HepG2 (cell line): Measurements from ENCODE around the gene PEPD. TPM values are rescaled to one million over a fixed set of nuclear protein-coding genes. Genes with fewer than 3 reads are reported as not detected.

Source experiments
- ATAC-seq: fragments of 200-7000 bp; cut with Tn5 transposase; 3 replicates; pipeline ENCODE4 v1.9.1; 2020; ENCODE audit warnings: mild to moderate bottlenecking, moderate library complexity
- BruUV-seq: library from RNA; stranded (reverse); fragments of 400-500 nt; replicated peaks from 2 replicates; lab custom pipeline; 2021; lab: Mats Ljungman, UMichigan
- CTCF ChIA-PET: fragments of 300-600 bp; formaldehyde crosslinking; extraction: SDS; loops from one replicate; lab custom pipeline; 2021; ENCODE audit warnings: low total read pairs, inconsistent platforms, low intra/inter-chr PET ratio; lab: Yijun Ruan, JAX
- POLR2A ChIA-PET: fragments of 350-600 bp; sonication (Branson Sonifier 250); formaldehyde crosslinking; loops from one replicate; lab custom pipeline; 2020; ENCODE audit warnings: antibody characterized with exemption, inconsistent platforms; lab: Yijun Ruan, JAX
- DNase-seq: peaks from one replicate; pipeline ENCODE4 v3.0.0-alpha.2; 2015; ENCODE audit warnings: low spot score
- FAIRE-seq: peaks from 3 replicates; lab custom pipeline; 2011; peaks lifted over from hg19 to GRCh38; lab: Jason Lieb, UNC
- H2AFZ ChIP-seq: one replicate; pipeline ENCODE4 v1.6.1; 2011; ENCODE audit warnings: low read length, inconsistent platforms
- H3K27ac ChIP-seq: fragments of 300-600 bp; 3 replicates; pipeline ENCODE4 v1.8.0; 2011; ENCODE audit warnings: mixed run types, mild to moderate bottlenecking, mixed read lengths, low read length, inconsistent platforms; ENCODE audit not compliant: insufficient read depth; ENCODE audit errors: extremely low read length
- H3K27me3 ChIP-seq, 2 experiments: fragments of 200-600 bp in 1 of 2; 2 replicates in 1 of 2; 3 replicates in 1 of 2; pipeline versions ENCODE4 v1.6.0 to v1.8.0; 2011; ENCODE audit warnings: low read length in 2 of 2, mild to moderate bottlenecking in 2 of 2, moderate library complexity in 2 of 2, inconsistent platforms in 1 of 2; ENCODE audit not compliant: insufficient read depth in 2 of 2, control insufficient read depth in 1 of 2
- H3K36me3 ChIP-seq, 2 experiments: fragments of 200-600 bp in 1 of 2; replicated peaks in 1 of 2; 2 replicates in 1 of 2; 3 replicates in 1 of 2; pipeline versions ENCODE4 v1.5.1 to v1.8.0; 2011; ENCODE audit warnings: low read length in 2 of 2, inconsistent platforms in 1 of 2; ENCODE audit not compliant: insufficient read depth in 2 of 2, control insufficient read depth in 1 of 2
- H3K4me1 ChIP-seq: 2 replicates; pipeline ENCODE4 v1.5.1; 2012; ENCODE audit warnings: low read length, inconsistent platforms; ENCODE audit not compliant: insufficient read depth
- H3K4me2 ChIP-seq: 2 replicates; pipeline ENCODE4 v1.6.0; 2011; ENCODE audit warnings: low read depth, low read length, inconsistent platforms
- H3K4me3 ChIP-seq, 3 experiments: fragments of 200-600 bp in 1 of 3; sonication (generic), shearing (Covaris generic) in 1 of 3; replicated peaks in 1 of 3; 2 replicates each; pipeline ENCODE4 v1.5.1; 2011 to 2016; ENCODE audit warnings: low read length in 3 of 3, inconsistent platforms in 2 of 3, low read depth in 2 of 3, mild to moderate bottlenecking in 2 of 3, control low read depth in 1 of 3, mixed read lengths in 1 of 3; ENCODE audit not compliant: insufficient read depth in 1 of 3
- H3K79me2 ChIP-seq: one replicate; pipeline ENCODE4 v1.6.1; 2011; ENCODE audit warnings: low read length, inconsistent platforms; ENCODE audit not compliant: insufficient read depth
- H3K9ac ChIP-seq: 2 replicates; pipeline ENCODE4 v1.6.0; 2011; ENCODE audit warnings: mild to moderate bottlenecking, low read depth, low read length, inconsistent platforms; ENCODE audit not compliant: insufficient read depth
- H3K9me3 ChIP-seq: 2 replicates; pipeline ENCODE4 v1.5.1; 2012; ENCODE audit warnings: mild to moderate bottlenecking, low read length
- H4K20me1 ChIP-seq: 2 replicates; pipeline ENCODE4 v1.6.0; 2011; ENCODE audit warnings: inconsistent platforms, mild to moderate bottlenecking, low read length, moderate library complexity; ENCODE audit not compliant: insufficient read depth
- FOXK2 ChIP-seq: fragments of 450-650 bp; IDR thresholded peaks from 2 replicates; pipeline ENCODE4 v1.6.1; 2016
- IRF2 ChIP-seq: IDR thresholded peaks from 2 replicates; pipeline ENCODE4 v1.6.1; 2018; ENCODE audit warnings: missing genetic modification reagents, missing compliant biosample characterization
- SMYD3 ChIP-seq: sonication (generic); formaldehyde crosslinking; IDR thresholded peaks from 2 replicates; pipeline ENCODE4 v1.8.1; 2023; ENCODE audit warnings: mild to moderate bottlenecking, missing genetic modification reagents
- STAT5B ChIP-seq: sonication (generic); formaldehyde crosslinking; IDR thresholded peaks from 2 replicates; pipeline ENCODE4 v1.4.0; 2020; ENCODE audit warnings: missing genetic modification reagents
- TOPORS ChIP-seq: sonication (generic); formaldehyde crosslinking; IDR thresholded peaks from 2 replicates; pipeline ENCODE4 v1.8.0; 2023; ENCODE audit warnings: mild to moderate bottlenecking, missing genetic modification reagents
- U2AF1 ChIP-seq: fragments of 200-400 bp; formaldehyde crosslinking; optimal IDR thresholded peaks from 2 replicates; pipeline ENCODE3; 2017; ENCODE audit warnings: mild to moderate bottlenecking, low read depth, low read length
- ZNF205 ChIP-seq: IDR thresholded peaks from 2 replicates; pipeline ENCODE4 v1.6.1; 2018; ENCODE audit warnings: missing biosample characterization, missing genetic modification reagents
- ZNF235 ChIP-seq: sonication (generic); formaldehyde crosslinking; IDR thresholded peaks from 2 replicates; pipeline ENCODE4 v1.8.1; 2023; ENCODE audit warnings: mild to moderate bottlenecking, missing genetic modification reagents, borderline replicate concordance
- ZNF670 ChIP-seq: sonication (generic); formaldehyde crosslinking; IDR thresholded peaks from 2 replicates; pipeline ENCODE4 v1.8.0; 2022; ENCODE audit warnings: mild to moderate bottlenecking, missing genetic modification reagents, borderline replicate concordance
- ZNF782 ChIP-seq: sonication (generic); formaldehyde crosslinking; IDR thresholded peaks from 2 replicates; pipeline ENCODE4 v1.4.0; 2020; ENCODE audit warnings: missing genetic modification reagents, mild to moderate bottlenecking, borderline replicate concordance
- WGBS: methylation state at CpG from one replicate; pipeline ENCODE4 v1.1.6; 2017; ENCODE audit warnings: low lambda C conversion rate; 5-methylcytosine and 5-hydroxymethylcytosine counted together
- in situ Hi-C: cut with HindIII; loops from 2 replicates; pipeline ENCODE4 v1.10.0; 2017; ENCODE audit warnings: low pct_unique_long_range_greater_than_20kb; ENCODE audit not compliant: extremely low pct_ligation_motif_present
- intact Hi-C: fragments of 100-400 bp; cut with micrococcal nuclease; formaldehyde crosslinking; loops from one replicate; pipeline ENCODE4 v1.10.0; 2022; ENCODE audit not compliant: unreplicated experiment
- polyA plus RNA-seq, 8 experiments: library from polyadenylated mRNA; depleted of rRNA in 3 of 8; stranded (reverse) in 7 of 8; unstranded in 1 of 8; fragments of >200 nt; fragmentation: Illumina TruSeq in 4 of 8; extraction: Trizol in 4 of 8; gene quantifications; 2 replicates each; pipeline versions ENCODE4 v1.2.1 to v1.2.3, GENCODE V29; 2011 to 2016; ENCODE audit warnings: low read depth in 4 of 8, missing spikeins in 1 of 8, mixed read lengths in 1 of 8; ENCODE audit not compliant: insufficient read depth in 1 of 8
- total RNA-seq, 5 experiments: library from RNA; depleted of rRNA; stranded (reverse); fragments of >200 nt; fragmentation: Illumina TruSeq; extraction: Trizol; gene quantifications; 2 replicates each; pipeline ENCODE4 v1.2.3, GENCODE V29; 2016; ENCODE audit warnings: low read depth in 1 of 5

PEPD gene
- total and polyA plus RNA-seq, 2 of the 13 experiments (the other 11 are each of a cell fraction or from before 2014, with no cell fraction given): 60.7 to 75.1 TPM

DNA sequence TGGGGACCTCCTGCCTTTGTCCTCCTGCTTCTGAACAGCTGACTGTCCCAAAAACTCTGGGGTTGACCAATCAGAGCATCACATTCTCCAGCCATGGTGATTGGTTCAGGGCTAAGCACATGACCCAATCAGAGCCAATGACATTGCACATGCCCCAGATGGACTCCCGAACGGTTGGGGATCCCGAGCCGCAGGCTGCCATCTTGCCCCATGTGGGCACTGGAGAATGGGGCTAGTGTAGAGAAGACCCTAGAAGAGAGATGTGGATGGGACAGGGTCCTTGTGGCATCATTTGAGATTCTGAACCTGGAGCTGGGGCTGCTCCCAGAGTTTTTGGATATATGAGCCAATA is 31.3 kb upstream of the PEPD start:
- H3K36me3 ChIP-seq: no peaks in the 10 kb centered on the region
- TF ChIP-seq IRF2 (CRISPR knock-in tag) (no peak), ZNF782 (CRISPR knock-in tag) (no peak), SMYD3 (CRISPR knock-in tag) (no peak)
- WGBS: 66% methylated on average over 4 of the region's 4 CpGs
- peaks cover 2 to 22% of the 10 kb centered on the region in 2 experiments; a peak in 4 of 5 replicates for H3K27me3 ChIP-seq
- CTCF ChIA-PET: no interaction called here
- H3K4me3 ChIP-seq: no peak overlapping the region
- no peak for DNase-seq
- intact Hi-C loops: no loop called here
- no peaks in the 10 kb centered on the region for H3K79me2 ChIP-seq
- no peak overlapping the region for H3K4me2 ChIP-seq
- H2AFZ ChIP-seq: no peak overlapping the region
- H3K9me3 ChIP-seq: no peaks in the 10 kb centered on the region
- no peak overlapping the region for H3K27ac ChIP-seq
- no peak for ATAC-seq
- no peak for FAIRE-seq
- no peak overlapping the region for H3K9ac ChIP-seq
- no TSS peak for BruUV-seq
- H4K20me1 ChIP-seq: no peaks in the 10 kb centered on the region
- POLR2A ChIA-PET: no interaction called here
- in situ Hi-C loops: no loop called here
- H3K4me1 ChIP-seq: no peaks in the 10 kb centered on the region

DNA sequence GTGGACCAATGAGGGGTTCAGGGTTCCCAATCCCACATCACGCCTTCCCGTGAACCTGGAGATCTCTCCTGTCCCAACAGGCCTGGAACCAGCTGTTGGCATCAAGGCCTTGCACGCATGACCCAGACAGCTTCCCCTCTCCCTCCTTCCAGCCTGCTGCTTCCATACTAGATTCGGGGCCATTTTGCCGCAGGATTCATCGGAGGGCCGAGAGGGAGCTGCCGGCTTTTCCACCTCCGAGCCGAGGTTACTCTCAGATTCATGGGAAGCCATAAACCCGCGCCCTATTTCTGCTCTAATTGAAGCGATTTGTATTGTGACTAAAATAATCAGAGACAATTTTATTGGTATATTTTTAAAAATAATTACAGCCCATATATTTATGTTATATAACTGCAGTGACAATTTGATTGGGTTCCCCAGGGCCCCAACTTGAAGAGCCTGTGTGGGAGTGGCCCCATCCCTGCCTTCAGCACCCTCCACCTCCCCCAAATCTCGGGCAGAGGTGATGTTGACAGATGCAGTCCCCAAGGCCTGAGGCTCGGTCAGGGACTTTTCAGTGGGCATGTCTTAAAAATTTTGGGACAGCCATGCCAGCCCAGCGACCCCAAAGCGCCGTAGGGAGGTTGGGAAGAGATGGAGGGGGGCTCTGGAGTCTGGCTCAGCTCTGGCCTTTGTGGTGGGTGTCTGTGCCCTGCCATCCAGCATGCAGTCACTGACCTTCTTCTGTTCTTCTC is 30.8 kb upstream of the PEPD start:
- H3K9me3 ChIP-seq: no peaks in the 10 kb centered on the region
- no peaks in the 10 kb centered on the region for H4K20me1 ChIP-seq
- H3K36me3 ChIP-seq: no peaks in the 10 kb centered on the region
- no peak for FAIRE-seq
- no peak overlapping the region for H3K4me3 ChIP-seq
- BruUV-seq: no TSS peak
- ATAC-seq: no peak
- ChIA-PET CTCF (no interaction called here), POLR2A (no interaction called here)
- no peak for DNase-seq
- H3K9ac ChIP-seq: no peak overlapping the region
- no peak overlapping the region for H3K4me2 ChIP-seq
- H3K79me2 ChIP-seq: no peaks in the 10 kb centered on the region
- WGBS: 30% methylated on average over 14 of the region's 18 CpGs
- H3K27ac ChIP-seq: no peak overlapping the region
- intact Hi-C loops: no loop called here
- H3K4me1 ChIP-seq: no peaks in the 10 kb centered on the region
- in situ Hi-C loops: no loop called here
- peaks cover 2 to 20% of the 10 kb centered on the region in 2 experiments; a peak in 3 of 5 replicates for H3K27me3 ChIP-seq
- no peak for TF ChIP-seq STAT5B (CRISPR knock-in tag)
- no peak for TF ChIP-seq ZNF235 (CRISPR knock-in tag)
- TF ChIP-seq TOPORS (CRISPR knock-in tag): no peak
- TF ChIP-seq U2AF1: no peak
- no peak for TF ChIP-seq ZNF670 (CRISPR knock-in tag)
- no peak for TF ChIP-seq ZNF205
- TF ChIP-seq FOXK2: no peak
- no peak overlapping the region for H2AFZ ChIP-seq
